Measurements from ENCODE around the gene EPYC.

Gene EPYC

DNA sequence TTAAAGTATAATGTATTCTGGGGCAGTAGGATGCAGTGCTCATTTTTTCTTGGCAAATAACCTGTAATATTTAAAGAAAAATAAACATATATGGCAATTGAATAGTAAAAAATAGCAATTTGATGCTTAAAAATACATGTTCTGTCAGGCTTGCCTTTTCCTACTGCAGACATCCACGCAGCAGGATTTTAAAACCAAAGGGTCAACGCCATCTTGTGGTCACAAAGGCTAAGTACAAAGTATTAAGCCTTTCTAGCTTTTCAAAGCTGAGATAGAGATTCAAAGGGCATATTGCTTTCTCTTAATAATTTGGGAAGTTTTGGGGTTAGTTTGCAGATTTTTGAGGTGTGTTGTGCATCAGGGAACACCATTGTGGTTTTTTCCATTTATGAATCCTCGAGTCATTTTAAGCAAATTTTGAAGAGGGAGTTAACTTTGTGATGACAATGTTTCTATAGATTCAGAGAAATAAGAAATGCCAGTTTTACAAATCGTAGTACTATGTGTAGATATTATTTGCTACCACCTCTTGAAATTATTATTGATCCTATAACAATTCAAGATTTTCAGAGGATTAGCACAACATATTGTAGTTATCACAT is 45.1 kb downstream of the EPYC start:
- no peak overlapping the region for H3K4me3 ChIP-seq (ENCODE audit: low read depth, low read length)
- TF ChIP-seq, protein P1, sequence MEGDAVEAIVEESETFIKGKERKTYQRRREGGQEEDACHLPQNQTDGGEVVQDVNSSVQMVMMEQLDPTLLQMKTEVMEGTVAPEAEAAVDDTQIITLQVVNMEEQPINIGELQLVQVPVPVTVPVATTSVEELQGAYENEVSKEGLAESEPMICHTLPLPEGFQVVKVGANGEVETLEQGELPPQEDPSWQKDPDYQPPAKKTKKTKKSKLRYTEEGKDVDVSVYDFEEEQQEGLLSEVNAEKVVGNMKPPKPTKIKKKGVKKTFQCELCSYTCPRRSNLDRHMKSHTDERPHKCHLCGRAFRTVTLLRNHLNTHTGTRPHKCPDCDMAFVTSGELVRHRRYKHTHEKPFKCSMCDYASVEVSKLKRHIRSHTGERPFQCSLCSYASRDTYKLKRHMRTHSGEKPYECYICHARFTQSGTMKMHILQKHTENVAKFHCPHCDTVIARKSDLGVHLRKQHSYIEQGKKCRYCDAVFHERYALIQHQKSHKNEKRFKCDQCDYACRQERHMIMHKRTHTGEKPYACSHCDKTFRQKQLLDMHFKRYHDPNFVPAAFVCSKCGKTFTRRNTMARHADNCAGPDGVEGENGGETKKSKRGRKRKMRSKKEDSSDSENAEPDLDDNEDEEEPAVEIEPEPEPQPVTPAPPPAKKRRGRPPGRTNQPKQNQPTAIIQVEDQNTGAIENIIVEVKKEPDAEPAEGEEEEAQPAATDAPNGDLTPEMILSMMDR (IDR thresholded peaks at IDR 0.05; ENCODE audit: borderline replicate concordance, insufficient read depth, low read depth, low read length) = peak; percentile 63; the same call in 1 of the 2 replicates

DNA sequence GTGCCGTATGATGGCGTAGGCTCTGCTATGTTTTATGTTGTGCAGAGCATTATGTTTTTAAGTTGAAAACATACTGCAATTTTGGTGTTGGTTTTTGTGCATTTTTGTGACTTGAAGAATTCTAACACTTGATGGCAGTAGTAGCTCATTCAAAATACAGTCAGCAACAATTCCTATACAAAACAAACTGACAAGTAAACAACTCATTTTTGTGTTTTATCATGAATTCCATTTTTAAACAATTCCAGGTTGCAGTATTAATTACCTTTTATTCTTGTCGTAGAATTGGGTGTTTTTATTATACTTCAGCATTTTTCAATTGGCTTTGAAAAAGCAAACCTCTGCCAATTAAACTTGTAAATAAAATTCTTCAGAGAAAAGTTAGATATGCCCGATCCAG is 45.7 kb downstream of the EPYC start:
- no peak overlapping the region for H3K4me3 ChIP-seq (ENCODE audit: low read depth, low read length)
- TF ChIP-seq, protein P1 (IDR thresholded peaks at IDR 0.05; ENCODE audit: borderline replicate concordance, insufficient read depth, low read depth, low read length) = no peak

DNA sequence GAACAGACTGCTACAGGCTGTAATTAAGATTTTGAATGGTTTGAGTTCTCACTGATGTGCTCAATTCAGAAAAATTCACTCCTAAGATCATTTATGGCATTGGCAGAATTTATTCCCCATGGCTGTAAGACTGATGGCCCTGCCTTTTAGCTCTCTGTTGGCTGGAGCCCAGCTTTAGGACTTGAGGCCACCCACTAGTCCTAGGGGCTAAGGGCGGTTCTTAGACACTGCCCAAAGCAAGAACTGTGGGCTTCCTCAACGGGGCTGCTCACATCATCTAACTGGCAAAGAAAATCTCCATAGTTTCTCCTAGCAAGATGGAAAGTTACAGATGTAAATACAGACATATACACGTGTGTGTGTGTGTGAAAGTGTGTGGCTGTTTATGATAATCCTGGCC is 46.4 kb downstream of the EPYC start:
- H3K4me3 ChIP-seq (ENCODE audit: low read depth, low read length) = no peak overlapping the region
- TF ChIP-seq, protein P1 (IDR thresholded peaks at IDR 0.05; ENCODE audit: borderline replicate concordance, insufficient read depth, low read depth, low read length) = no peak

DNA sequence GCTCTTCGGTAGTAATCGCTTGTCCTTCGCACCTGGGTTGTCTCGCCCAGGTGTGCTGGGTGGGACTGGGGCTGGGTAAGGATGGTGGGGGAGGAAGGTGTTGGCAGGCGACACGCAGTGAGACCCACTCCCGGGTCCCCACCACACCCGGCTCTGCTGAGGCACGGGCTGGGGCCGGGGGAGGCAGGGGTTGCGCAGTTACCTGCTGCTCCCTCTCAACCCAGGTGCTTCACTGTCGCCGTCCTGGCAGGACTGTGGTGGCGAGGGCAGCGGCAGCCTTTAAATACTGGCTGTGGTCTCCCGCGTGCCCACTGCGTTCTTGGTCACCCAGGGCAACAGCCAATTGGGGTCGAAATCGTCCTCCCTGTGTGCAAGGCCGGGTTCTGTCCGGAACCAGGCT is 49.9 kb downstream of the EPYC start, which contains the start of gene CCER1:
Gene CCER1 (minus strand): TSS at position 256 of the 400 bp plus-strand sequence. CDS start 434 bp downstream, outside the sequence.
- no peak within 1 kb of the TSS for H3K4me3 ChIP-seq (ENCODE audit: low read depth, low read length)
- TF ChIP-seq, protein P1 (IDR thresholded peaks at IDR 0.05; ENCODE audit: borderline replicate concordance, insufficient read depth, low read depth, low read length) = no peak

DNA sequence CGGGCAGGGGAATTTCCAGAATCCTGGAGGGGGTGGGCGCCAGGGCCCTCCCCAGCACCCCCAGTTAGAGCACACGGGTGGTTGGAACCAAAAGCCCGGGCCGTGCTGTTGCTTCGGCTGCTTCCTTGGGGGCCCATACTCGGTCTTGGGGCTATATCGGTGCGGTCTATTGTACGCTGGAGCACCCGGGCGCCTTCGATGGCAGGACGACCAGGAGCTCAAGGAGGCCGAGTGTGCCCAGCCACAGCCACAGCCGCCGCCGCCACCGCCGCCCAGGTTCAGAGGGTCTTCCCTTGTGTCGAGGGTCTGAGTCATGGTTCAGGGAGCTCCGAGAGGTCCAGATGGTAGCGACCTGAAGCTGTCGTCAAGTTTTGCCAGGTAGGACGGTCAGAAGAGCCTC is 50.3 kb downstream of the EPYC start:
- H3K4me3 ChIP-seq (ENCODE audit: low read depth, low read length) = no peak overlapping the region
- TF ChIP-seq, protein P1 (IDR thresholded peaks at IDR 0.05; ENCODE audit: borderline replicate concordance, insufficient read depth, low read depth, low read length) = no peak

DNA sequence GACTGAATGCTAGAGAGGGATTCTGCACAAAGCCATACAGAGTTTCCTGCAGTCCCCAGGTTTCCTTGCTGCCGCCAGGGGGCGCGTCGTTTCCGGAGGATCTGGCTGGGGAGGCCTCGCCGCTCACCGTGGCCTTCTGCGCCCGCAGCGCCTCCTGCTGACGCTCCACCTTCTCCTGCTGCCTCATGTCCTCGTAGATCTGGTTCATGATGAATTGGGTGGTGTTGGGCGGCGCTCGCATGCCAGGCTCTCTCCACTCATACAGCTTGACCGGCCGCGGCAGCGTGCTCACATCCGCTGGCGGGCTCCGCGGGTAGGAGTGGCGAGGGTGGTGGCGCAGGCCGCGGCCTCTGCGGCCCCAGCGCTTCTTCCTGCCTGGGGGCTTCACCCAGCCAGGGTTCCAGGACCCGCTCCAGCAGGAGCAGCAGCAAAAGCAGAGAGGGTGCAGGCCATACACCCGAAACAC is 50.8 kb downstream of the EPYC start:
- TF ChIP-seq, protein P1 (IDR thresholded peaks at IDR 0.05; ENCODE audit: borderline replicate concordance, insufficient read depth, low read depth, low read length) = peak; percentile 80

DNA sequence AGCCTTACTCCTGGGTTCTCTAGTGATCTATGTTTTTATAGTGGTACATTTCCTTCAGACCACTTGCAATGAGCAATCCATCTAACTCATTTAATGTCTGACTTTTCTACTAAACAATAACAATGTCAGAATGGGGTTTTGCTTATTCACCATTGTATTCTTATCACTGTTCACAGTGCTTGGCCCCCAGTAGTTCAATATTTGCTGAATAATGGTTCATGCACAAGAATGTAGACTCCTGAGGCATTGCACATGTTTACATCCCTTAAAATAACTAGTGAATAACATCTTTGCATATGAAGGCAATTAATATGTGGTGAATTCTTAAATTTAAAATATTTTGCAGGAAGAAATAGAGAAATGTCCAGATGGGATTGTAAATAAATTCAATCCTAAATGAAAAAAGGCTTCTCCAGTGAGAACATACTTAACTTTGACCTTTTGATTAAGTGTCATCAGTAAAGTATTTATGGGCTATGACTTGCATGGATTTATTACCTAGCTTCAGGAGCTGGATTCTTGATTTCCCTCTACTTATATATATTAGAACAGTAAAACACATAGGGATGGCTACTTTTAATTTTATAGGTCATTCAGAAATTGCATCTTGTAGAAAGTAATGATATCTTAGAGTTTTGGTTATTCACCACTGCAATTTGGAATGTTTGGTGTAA is 53.2 kb downstream of the EPYC start:
- TF ChIP-seq, protein P1 (IDR thresholded peaks at IDR 0.05; ENCODE audit: borderline replicate concordance, insufficient read depth, low read depth, low read length) = no peak
- H3K4me3 ChIP-seq (ENCODE audit: low read depth, low read length) = no peak overlapping the region

More for the DNA sequence above, 50.8 kb downstream of the EPYC start:
- no peak overlapping the region for H3K4me3 ChIP-seq (ENCODE audit: low read depth, low read length)

Data from GM12875 (cell line).